HG03060 (cell line): Measurements from ENCODE around the gene HEG1.
"Not testable (repeated sequence)": the region's sequence is repeated elsewhere in the genome, so short reads cannot be mapped to it uniquely, and the experiment has no call there.

Experiments
- ATAC-seq: cut with Tn5 transposase; IDR thresholded peaks from one replicate; pipeline ENCODE4 v1.9.1; 2021; ENCODE audit warnings: low read depth, moderate number of reproducible peaks; ENCODE audit not compliant: unreplicated experiment

The HEG1 gene

GRCh38 chr3:124962403-124962940, 93.3 kb downstream of the HEG1 start:
- ATAC-seq = no peak

DNA sequence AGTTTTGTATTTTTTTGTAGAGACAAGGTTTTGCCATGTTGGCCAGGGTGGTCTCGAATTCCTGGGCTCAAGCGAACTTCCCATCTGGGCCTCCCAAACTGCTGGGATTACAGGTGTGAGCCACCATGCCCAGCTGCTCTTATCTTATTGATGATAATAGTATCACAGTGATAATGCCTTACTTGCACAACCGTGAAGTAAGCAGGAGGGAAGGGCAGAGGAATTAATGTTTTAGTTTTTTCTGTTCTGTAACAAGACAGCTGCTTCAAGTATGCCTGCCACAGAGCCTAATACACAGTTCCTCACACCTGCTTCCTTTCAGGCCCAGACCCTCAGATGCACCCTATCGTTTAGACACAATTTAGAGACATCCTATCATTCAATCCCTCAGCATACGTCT, 95.1 kb downstream of the HEG1 start:
- no peak for ATAC-seq

- ATAC-seq = no peak
Measured at GRCh38 chr3:124960105-124960504, 95.7 kb downstream of the HEG1 start.

DNA sequence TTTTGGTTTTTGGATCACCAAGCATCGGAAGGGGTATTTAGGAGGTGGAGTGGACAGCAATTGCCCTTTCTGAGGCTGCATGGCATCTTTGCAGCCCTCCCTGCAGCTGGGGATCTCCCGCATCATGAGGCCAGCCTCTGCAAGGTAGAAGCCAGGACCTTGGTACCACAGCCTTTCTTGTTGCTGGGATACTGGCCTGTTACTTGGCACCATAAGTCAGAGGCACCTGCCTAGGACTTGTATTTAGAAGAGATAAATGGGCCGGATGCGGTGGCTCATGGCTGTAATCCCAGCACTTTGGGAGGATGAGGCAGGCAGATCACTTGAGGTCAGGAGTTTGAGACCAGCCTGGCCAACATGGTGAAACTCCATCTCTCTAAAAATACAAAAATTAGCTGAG, 97.8 kb downstream of the HEG1 start:
- ATAC-seq = not testable (repeated sequence)

DNA sequence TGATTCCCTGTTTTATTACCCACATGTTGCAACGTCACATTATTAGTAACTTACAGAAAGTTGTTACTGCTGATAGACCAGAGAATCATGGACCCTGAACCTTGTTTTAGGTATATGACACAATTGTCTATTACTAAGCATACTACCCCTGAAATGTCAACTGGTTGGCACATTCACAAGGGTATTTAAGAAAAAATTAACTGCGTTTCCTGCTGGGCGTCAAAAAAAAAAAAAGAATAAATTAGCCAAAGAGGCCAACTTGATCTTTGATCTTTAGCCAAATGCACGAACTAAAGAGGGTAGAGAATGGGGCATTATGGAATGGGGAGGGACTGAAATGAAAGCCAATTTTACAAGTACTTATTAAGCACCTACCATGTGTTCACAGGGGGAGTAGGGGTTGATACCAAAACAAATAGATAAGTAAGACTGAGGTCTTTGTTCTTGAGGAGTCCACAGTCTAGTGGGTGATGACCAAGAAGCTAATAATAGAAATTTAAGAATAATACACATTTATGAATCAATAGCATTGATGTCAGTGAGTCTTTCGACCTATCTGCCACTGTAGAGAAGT, 103.4 kb downstream of the HEG1 start:
- no peak for ATAC-seq

DNA sequence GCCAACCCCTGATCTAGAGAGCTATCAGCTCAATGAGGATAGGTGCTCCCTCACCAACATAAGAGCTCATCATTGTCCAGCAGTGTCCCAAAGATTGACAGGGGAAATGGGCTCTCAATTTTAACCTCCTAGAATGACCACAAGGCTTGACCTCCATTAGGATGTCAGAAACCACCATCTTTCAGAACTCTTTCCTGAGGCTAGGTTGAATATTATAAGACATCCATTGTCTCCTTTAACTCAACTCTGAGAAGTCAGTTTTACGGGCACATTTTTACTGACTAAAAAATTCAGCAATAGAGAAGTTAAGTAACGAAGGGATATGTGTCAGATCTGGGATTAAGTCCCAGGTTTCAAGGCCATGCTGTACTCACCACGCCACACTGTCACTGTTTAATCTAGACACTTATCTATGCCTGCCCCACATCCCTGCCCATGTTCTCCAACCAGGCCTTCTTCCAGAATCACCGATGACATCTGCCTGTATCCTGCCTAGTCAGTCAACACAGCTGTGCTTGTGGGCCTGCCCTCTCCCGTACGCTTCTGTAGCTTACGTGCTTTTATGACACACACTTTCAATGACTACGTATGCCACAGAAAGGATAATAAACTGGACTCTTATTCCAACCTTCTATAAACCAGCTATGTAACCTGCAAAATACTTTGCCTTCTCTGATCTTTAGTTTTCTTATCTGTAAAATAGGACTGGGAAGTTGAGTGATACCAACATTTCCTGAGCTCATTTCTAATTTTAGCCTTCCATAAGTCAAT, 104.1 kb downstream of the HEG1 start:
- ATAC-seq = no peak

GRCh38 chr3:124950026-124950425, 105.8 kb downstream of the HEG1 start:
- no peak for ATAC-seq

DNA sequence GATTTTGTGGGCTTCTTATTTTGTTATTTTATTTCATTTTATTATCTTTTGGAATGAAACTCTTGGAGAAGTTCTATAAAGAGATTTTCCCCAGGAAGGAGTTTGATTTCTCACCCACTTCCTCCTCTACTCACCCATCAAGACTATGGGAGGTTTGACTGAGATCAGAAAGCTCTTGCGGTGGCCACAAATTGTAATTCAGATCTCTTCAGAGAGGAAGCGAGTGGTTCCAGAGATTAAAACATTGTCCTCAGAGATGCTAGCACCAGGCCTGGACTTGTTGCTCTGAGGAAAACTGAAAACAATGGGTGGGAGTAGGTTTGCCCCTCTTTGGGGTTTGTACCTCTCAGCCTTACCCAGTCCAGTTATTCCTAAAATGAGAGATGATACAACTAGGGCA, 113.2 kb downstream of the HEG1 start:
- ATAC-seq = no peak

DNA sequence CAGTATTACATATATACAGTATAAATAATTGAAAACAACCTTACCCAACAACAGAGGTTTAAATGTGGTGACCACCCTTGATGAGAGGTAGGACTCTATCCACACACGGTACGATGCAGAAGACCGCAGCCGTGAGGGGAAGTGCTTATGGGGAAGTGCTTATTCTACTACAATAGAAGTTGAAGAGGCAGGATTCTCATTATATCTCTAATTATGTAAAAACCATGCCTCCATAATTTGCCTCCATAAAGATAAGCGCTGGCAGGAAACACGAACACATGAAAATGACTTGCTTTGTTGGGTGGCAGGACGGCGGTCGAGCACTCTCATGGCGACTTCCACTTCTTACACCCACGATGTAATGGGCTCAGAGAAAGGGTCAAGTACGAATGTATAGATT, 114.0 kb downstream of the HEG1 start:
- no peak for ATAC-seq

GRCh38 chr3:124939661-124940060, 116.1 kb downstream of the HEG1 start:
- ATAC-seq = no peak

DNA sequence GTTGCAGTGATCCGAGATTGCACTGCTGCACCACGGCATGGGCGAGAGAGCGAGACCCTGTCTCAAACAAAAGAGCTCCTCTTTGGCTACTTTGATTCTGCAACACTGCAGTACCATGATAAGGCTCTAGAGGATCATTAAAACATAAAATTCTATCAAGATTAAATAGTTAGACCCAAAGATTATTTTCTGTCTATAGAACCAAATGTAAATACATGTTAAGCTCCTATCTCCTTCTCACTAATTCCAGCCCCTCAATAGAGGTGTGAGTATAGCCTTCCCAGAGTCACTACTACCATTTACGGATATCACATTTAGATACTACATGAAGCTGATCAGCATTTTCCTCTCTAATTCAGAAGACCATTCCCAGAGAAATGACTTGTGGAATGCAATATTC, 116.9 kb downstream of the HEG1 start:
- no peak for ATAC-seq

DNA sequence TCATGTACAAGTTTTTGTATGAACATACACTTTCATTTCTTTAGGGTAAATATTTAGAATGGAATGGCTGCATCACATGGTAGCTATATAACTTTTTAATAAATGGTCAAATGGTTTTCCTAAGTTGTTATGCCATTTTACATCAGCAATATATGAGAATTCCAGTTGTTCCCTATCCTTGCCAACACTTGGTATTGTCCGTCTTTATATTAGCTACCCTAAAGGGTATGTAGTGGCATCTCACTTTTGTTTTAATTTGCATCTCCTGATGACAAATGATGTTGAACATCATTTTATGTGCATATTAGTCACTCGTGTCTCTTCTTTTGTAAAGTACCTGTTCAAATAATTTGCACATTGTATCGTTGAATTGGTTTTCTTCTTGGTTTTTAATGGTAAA, 118.7 kb downstream of the HEG1 start:
- ATAC-seq = no peak

DNA sequence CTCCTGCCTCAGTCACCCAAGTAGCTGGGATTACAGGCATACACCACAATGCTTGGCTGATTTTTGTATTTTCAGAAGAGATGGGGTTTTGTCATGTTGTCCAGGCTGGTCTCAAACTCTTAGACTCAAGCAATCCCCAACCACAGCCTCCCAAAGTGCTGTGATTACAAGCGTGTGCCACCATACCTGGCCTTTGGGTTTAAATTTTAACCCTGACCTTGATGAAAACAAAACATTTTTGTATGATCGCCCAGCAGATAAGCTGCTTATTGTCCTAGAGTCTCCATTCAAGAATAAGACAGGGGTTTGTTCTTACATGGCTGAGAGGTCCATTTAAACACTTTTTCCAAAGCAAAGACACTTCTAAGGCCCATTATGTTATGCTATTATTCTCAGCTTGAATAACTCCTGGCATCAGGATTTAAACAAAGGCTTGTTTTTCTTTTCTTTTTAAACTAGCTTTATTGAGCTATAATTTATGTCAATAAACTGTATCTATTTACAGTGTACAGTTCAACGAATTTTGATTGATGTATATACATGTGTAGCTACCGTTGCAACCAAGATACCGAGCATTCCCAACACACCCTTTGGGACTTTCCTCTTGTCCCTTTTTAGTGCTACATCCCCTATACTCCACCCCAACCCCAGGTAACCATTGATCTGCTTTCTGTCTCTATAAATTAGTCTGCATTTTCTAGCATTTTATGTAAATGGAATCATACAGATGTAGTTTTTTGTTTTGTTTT, 119.8 kb downstream of the HEG1 start:
- ATAC-seq = no peak

DNA sequence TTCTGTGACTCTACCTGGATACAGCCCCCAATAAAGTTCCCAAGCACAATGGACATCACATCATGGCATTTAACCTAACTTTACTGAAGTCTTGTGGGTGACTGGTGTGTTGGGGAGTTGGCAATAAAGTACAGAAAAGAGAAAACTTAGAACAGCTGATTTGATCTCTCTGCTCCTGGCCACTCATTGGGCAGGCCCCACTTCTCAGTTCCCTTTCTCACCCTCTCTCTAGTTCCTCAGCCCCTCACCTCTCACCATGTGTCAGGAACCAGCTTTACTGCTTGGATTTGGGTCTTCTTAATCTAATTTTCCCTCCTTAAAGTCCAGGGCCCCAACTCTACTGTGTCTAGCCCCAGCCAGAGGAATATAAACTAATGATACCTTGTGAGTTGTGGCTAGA, 120.5 kb downstream of the HEG1 start:
- ATAC-seq = no peak

DNA sequence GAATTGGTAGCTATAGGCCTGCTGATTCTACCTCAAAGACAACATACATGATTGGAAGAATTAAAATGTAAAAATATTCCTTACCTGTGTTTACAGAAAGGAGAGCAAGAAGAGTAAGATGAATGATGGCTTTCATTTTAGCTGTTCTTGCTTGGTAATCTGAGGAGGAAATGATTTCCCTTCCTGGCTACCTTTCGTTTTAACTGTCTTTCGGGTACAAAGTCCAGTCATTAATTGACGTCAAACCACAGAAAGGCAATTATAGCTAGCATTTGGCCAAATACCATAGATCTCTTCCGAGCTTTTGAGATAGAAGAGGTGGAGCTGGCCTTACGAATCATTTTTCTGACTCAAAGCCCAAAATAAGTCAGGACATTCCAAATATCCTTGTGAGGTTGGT, 121.2 kb downstream of the HEG1 start, which contains the start of gene MUC13:
MUC13 (minus strand) TSS at position 175 of the 400 bp plus-strand sequence; CDS start at position 136, 39 bp downstream.
- ATAC-seq = no peak

DNA sequence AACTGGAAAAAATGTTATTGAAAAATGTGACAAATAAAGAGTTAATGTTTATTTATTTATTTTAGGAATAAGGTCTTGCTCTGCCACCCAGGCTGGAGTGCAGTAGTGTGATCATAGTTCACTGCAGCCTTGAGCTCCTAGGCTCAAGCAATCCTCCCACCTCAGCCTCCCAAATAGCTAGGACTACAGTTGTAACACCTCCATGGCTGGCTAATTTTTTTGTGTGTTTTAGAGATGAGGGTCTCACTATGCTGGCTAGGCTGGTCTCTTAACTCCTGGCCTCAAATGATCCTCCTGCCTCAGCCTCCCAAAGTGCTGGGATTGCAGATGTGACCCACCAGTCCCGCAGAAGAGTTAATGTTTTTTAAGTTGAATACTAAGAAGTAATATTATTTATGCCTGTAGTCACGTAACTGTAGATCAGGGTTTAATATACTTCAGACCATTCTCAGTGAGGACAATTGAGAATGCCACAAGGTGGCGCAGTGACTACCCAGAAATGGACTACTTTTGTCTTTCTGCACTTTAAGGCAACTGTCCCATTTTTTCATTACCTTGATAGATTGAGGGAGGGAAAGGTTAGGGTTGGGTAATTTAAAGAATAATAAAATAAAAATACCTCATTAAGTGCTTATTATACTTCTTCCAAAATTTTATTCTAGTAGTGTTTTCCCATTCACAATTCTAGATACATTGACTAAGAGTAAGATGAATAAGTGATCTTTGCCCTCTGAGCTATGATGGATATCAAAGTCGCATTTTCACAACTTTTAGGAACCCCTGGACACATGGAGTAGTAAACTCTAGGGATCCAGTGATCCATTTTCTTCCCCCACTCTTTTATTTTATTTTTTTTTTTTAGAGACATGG, 127.2 kb downstream of the HEG1 start:
- no peak for ATAC-seq

DNA sequence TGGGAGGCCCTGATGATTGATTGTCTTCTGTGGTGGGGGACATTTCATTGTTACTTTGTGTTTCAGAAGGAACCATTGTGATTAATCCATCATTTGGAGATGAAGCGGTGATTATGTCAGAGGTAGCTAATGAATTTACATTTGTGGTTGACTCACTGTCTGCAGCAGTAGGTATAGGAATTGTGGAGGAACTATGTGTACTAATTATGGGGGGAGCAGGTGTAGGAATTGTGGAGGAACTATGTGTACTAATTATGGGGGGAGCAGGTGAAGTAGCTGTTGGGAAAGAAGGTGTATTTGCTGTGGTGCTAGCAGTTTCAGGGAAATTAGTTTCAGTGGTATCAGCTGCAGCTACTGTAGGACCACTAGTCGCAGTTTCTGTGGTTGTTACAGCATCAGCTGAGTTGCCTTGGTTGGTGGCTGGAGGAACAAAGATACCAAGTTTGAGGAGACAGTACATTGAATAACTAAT, 128.2 kb downstream of the HEG1 start:
- ATAC-seq = no peak

DNA sequence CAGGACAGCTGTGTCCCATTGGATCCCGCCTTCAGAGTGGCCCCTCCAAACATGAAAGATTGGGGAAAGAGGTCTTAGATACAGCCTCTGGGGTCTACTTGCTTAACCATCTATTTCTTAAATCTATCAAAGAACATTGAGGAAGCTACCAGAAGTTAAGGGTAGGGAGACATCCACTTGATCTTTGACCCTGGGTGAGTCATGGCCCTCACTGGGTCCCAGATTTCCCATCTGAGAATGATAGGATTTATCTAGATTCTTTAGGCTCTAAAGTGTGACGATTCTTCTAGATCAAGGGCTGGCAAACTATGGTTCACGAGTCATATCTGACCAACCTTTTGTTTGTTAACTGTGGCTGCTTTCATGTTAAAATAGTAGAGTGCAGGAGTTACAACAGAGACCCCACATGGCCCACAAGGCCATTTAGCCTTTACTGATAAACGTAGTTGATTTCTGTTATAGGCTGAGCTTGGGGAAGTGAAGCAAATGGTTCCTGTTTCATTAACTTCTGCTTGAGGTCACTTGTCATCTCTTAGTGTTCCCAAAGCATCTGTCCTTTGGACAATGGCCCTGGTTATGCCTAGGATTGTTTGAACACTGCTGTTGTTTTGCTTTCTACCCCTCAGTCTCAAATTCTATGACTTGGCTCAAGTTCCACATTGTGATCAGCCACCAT, 129.2 kb downstream of the HEG1 start:
- no peak for ATAC-seq

DNA sequence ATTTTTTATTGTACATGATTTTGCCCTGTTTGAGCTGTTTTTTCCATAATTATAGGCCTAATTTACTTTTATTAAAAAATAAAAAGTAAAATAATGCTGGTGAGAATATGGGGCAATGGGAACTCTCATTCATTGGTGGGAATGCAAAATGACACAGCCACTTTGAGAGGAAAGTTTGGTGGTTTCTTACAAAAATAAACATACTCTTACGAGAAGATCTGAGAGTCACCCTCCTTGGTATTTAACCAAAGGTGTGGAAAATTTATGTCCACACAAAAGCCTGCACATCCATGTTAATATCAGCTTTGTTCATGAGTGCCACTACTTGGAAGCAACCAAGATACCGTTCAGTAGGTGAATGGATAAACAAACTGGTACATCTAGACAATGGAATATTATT, 131.1 kb downstream of the HEG1 start:
- no peak for ATAC-seq

GRCh38 chr3:124923833-124924232, 132.0 kb downstream of the HEG1 start:
- ATAC-seq = no peak
